Occipital lobe (tissue), 2 donors: ENCODE data around the gene CFAP97D2. TPM values are rescaled to one million over a fixed set of nuclear protein-coding genes. Genes with fewer than 3 reads are reported as not detected.
"Not testable (repeated sequence)": the region's sequence is repeated elsewhere in the genome, so short reads cannot be mapped to it uniquely, and the experiment has no call there.

Source experiments
- DNase-seq: peaks from one replicate; lab custom pipeline; 2025; lab: John Stamatoyannopoulos, UW
- total RNA-seq: library from RNA; depleted of rRNA; stranded (reverse); fragments of >200 nt; gene quantifications from one replicate; pipeline ENCODE4 v1.2.3, GENCODE V29; 2014

CFAP97D2 gene
- total RNA-seq, 1 donor from 2014 or later, result not detected

DNA sequence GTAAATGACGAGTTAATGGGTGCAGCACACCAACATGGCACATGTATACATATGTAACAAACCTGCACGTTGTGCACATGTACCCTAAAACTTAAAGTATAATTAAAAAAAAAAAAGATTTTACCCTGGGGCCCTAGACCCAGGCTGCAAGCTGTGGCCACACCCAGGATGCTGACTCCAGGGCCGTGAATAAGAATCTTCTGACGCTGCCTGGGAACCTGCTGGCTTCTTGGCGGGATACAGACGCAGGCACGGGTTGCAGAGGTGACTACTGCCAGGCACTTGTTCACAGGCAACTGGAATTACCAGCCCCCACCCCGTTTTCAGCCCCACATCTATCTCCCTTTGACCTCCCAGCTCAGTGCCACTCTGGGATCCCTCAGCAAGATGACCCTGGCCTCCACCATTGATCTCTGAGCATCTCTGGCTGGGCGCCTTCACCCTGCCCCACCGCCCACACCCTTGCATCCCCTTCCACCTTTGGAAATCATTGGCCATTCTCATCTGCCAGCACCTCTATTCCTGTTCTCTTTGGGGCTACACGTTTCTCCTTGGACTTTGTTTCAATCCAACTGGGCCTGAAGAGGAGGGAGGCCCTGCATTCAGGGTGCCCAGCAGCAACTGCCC, 21.1 kb upstream of the CFAP97D2 start:
- no peak for DNase-seq

DNA sequence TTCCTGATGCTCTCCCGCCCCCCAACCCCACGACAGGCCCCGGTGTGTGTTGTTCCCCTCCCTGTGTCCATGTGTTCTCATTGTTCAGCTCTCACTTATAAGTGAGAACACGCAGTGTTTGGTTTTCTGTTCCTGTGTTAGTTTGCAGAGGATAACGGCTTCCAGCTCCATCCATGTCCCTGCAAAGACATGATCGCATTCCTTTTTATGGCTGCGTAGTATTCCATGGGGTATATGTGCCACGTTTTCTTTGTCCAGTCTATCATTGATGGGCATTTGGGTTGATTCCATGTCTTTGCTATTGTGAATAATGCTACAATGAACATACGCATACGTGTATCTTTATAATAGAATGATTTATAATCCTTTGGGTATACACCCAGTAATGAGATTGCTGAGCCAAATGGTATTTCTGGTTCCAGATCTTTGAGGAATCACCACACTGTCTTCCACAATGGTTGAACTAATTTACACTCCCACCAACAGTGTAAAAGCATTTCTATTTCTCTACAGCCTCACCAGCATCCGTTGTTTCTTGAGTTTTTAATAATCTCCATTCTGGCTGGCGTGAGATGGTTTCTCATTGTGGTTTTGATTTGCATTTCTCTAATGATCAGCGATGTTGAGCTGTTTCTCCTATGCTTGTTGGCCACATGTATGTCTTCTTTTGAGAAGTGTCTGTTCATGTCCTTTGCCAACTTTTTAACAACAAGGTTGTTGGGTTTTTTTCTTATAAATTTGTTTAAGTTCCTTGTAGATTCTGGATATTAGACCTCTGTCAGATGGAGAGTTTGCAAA, 20.0 kb upstream of the CFAP97D2 start:
- not testable (repeated sequence) for DNase-seq

DNA sequence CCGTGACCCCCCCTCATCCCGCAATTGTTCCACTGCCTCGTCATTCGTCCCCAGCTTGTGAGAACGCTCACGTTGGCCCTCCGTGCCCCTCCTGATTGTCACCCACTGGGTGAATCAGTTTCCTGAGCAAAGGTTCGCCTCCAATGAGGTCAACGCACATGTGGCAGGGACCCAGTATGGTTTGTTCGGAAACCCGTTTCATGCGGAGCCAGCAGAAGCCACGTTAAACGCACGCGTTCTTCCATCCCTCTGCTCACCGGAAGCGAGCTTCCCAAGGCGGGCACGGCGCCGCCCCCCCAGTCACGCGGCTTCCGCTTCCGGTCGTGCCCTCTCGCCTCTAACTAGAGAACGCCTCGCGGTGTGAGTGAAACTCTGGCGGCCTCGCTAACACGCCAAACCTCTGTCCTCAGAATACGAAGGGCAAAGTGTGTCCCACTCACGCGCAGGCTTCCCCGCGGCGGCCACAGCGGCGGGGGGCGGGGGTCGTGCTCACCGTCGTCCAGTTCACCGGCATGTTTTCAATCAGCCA, 18.0 kb upstream of the CFAP97D2 start:
- no peak for DNase-seq

DNA sequence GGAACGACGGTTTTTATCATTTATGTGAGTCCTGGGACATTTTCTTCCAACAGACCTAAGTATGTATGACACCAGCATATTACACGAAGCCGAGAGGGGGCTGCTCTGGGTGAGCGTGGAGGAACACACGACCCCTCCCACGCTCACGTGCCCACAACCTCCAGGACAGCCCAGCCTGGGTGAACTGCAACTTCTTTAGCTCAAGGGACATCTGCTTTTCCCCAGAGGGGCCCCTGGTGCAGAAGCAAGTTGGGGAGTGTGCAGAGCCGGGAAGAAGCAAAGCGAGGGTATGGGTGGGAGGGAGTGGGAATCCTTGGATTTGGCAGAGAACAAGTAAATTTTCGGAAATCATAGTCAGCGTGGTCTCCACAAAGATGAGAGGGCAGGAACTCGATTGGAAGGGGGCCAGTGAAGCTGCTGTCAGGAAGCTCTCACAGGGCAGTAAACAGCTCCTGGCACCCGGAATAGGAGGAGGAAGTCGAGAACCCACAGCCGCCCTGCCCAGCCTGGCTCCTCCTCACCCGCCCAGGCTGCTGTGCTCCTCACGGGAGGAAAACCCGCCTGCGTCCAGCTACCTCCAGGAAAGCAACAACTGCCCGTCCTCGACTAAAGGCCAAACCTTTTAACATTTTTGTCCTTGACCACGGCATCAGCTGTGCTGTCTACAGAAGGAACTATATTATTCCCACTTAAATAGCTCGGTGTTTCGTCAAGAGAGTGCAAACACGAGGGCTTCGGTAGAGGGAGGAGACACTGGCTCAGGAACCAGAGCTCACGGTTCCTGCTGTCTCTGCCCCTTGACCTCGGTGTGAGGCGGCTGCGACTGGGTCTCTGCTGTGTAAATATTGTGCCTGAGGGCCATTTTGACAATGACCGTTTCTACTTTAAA, 17.2 kb upstream of the CFAP97D2 start:
- no peak for DNase-seq

DNA sequence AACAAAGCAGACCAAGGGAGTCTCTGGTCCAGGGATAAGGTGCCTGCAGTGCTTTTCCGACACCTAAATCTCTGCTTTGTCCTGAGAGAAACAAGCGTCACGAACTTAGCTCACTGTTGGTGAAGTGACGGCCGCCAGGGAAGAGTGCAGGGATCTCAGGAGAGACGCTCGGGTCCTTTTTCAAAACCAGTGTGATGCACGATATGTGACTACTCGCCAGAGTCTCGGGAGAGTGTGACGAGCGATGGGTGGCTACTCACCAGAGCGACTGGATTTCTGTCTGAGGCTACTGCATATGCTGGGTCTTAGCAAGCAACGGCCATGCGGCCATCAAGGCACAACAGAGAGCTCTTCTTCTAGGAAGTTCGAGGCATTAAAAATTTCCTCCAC, 16.5 kb upstream of the CFAP97D2 start:
- no peak for DNase-seq

DNA sequence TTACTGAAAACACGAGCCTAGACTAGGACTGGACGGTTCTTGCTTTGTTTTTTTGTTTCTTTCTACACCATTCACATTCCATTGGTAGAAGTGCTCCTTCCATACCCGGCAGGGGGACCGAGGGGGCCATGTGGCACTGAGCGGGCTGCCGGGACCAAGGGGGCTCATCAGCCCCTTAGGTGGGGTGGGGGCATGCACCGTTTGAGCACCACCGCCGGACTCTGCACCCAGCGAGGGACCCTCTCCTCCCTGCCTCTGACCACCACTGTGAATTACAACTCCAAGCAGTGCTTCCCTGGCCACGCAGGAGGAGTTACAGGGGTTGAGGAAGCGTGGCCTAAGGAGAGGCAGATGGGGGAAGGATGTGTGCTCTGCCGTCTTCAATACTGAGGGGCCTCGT, 15.0 kb upstream of the CFAP97D2 start:
- no peak for DNase-seq

DNA sequence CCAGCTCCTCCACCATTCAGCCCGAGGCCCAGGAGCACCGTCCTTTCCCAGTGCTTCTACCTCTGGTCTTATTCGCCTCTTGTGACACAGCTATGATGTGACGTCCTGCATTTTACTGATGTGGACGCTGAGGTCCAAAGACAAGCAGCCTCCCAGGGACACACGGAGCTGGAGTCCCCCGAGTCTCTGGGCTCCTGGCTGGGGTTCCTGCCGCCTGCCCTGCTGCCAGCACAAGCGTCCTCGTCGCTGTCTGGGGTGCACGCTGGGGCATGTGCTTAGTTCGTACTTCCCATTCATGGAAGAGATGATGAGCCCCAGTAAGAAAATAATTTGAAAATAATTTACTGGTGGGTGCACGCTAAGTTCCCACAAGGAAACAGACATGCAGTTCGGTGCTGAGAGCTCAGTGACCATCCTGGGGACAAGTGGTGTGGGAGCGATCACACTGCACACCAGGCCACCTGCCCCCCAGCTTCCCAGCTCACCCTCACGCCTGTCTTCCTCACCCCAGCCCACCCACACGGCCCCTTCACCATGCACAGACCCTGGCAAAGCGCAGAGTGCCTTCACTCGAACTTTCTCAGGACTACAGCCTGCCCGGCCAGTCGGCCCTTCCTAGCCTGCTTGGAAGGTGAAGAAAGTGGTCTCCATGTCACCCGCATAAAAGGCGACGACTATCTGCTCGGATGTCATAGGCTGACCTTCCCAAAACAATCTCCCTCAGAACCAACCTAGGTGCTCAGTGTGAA, 14.2 kb upstream of the CFAP97D2 start:
- DNase-seq, result no peak

DNA sequence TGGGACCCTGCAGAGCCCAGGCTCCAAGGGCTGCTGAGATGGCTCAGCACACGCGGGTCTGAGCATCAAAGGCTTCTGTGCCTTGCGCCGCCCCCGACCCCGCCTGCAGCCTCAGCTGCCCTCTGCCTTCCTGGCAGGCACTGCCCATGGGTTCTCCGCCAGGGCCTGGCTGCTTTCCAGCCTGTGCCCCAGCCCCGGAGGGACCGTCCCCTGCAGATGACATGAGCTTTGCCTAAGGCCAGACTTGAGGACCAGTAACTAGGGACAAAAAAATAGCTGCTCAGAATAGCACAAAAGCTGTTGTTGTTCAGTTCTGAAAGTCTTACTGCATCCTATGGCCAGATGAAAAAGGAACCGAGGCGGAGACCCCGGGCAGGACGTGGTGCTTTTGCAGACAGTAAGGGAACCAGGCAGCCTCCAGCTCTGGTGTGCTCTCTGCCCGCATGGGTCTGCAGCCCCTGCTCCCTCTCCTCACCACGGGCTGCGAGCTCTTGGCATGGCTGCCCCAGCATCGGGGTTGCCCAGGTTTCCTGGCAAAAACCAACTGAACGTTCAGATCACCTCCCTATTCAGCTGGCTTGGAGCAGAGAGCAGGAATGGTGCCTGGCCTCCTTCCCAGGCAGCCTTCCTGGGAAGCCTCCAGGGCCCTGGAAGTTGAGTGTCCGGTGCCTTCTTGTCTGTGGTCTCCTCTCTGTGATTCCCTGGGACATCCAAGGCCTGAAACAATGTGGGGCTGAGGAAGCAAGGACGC, 12.5 kb upstream of the CFAP97D2 start:
- DNase-seq, result peak; percentile 77

DNA sequence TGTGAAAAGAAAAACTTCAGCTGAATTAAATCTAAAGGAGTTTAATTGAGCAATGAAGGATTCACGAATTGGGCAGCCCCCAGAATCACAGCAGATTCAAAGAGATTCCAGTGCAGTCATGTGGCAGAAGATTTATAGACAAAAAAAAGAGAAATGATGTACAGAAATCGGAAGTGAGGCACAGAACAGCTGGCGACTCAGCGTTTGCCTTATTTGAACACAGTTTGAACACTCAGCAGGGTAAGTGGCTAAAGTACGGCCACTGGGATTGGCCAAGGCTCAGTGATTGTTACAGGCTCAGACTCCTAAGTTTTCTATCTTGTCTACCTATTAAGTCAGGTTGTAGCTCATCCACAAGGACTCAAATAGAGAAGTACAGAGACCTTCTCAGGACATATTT, 11.6 kb upstream of the CFAP97D2 start:
- no peak for DNase-seq

DNA sequence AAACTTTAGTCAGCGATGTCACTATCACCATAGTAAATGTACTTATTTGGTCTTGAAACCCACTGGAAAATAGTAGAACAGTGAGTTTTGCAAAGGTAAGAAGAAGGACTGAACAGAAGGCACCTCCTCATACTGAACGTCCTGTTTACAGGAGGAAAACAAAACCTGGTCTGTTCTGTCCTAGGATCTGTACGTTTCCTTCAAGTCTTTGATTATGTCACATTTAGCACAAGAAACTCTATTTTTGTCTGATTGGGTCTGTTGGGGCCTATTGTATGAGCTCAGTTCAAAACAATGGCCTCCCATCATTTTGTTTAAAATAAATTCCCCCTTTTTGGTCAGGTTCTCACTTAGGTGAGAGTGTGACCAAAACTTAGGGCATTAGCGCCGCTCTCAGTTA, 11.2 kb upstream of the CFAP97D2 start:
- DNase-seq, result no peak

DNA sequence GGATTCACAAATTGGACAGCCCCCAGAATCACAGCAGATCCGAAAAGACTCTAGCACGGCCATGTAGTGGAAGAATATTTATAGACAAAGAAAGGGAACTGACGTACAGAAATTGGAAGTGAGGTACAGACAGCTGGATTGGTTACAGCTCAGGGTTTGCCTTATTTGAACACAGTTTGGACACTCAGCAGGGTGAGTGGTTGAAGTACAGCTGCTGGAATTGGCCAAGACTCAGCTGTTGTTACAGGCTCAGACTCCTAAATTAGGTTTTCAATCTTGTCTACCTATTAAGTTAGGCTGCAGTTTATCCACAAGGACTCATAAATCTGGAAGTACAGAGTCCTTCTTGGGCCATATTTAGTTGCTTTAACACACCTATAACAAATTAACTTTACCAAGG, 5.8 kb upstream of the CFAP97D2 start:
- no peak for DNase-seq

DNA sequence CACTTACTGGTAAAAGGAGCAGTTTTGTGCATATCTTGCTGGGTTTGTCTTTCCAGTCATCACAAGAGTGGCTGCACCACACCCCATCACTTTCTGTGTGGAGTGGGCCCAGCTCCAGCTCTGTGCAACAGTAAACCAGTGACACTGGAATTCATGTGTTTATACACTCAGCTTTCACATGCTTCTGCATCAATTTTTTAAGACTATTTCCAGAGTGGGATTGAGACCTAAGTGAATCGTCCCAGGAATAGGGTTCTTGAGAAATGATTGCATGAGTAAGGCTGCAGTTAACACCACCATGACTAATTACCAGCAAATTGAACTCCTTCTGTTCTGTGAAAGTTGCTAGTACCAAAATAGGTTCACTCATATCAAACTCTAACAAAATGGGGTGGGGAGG, 5.3 kb upstream of the CFAP97D2 start:
- no peak for DNase-seq

DNA sequence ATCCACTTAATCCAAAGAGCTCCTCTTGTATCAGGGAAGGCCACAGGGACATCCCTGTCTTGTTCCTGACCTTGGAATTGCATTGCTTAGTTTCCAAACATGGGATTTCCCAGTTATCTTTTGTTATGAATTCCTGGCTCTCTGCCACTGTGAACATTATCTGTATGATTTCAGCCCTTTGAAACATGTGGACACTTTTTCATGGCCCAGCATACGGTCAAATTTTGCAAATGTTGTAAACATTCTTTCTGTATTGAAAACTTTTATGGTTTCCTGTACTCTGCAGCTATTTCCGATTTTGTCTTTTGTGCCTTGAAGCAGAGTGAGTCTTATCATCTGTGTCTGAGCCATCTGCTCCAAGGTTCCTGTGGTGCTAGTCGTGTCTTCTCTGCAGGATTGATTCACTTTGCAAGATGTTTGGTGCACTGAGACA, 4.5 kb upstream of the CFAP97D2 start:
- no peak for DNase-seq

DNA sequence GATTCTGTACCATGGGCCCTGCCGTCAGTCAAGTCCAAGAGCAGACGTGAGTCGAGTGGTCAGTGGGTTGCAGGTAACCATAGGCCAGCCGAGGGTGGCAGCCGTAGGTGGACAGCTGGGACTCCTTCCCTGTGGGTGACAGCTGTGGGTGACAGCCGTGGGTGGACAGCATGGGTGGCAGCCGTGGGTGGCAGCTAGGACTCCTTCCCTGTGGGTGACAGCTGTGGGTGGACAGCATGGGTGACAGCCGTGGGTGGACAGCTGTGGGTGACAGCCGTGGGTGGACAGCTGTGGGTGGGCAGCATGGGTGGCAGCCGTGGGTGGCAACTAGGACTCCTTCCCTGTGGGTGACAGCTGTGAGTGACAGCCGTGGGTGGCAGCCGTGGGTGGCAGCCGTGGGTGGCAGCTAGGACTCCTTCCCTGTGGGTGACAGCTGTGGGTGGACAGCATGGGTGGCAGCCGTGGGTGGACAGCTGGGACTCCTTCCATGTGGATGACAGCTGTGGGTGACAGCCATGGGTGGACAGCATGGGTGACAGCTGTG, 2.6 kb upstream of the CFAP97D2 start:
- DNase-seq, result not testable (repeated sequence)

DNA sequence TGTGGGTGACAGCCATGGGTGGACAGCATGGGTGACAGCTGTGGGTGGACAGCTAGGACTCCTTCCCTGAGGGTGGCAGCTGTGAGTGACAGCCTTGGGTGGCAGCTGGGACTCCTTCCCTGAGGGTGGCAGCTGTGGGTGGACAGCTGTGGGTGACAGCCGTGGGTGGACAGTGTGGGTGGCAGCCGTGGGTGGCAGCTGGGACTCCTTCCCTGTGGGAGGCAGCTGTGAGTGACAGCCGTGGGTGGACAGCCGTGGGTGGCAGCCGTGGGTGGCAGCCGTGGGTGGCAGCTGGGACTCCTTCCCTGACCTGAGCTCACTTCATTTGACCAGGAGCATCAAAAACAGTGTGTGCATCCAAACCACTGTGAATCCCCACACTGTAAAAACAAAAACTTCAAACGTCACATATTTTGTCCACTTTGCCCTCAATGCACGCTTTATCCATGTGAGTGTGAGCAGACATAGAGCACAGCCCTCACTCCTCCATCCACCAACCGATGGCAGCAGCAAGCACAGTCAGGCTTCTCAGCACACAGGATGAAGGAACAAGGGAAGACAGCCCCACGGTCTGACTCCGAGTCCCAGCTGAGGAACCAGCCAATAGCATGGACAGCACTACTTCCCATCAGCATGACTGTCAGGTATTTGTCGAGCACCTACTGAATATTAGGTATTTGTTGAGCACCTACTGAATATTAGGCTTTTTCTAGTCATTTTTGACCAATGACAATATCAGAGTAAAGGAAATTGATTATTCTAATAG, 1.6 kb upstream of the CFAP97D2 start:
- DNase-seq, result no peak

DNA sequence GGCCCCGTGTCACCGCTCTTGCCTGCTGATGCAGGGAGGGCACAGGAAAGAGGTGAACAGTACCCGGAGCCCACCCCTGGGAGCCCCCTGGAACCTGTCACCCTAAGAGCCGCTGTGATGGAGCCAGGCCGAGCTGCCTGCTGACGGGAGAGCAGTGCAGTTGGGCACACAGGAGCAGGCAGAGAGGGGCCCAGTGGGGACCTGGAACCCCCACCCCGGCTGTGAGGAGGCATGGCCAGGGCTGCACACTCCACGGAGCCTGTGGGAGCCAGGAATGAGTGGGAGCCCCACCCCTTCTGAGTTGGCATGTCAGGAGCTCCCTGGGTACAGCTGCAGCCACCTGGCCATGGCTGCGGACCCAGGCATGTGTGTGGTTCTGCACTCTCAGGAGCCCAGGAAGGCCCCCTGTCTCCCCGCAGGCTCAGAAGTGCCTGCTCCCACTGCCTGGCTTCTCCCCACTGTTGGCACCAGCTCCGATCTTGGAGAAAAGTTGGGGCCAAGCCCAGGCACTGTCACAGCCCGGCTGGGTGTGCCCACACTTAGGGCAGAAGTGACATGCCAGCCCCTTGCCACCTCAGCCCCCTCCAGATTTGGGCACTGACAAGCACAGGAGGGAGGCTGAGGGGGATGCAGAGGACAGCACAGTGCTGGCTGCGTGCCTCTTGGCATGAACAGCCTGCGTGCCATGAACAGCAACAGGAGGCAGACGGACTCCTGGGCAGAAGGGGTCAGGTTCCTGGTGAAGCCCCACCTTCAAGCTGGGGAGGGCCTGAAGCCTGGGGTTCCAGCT, 6.3 kb downstream of the CFAP97D2 start:
- DNase-seq, result no peak

DNA sequence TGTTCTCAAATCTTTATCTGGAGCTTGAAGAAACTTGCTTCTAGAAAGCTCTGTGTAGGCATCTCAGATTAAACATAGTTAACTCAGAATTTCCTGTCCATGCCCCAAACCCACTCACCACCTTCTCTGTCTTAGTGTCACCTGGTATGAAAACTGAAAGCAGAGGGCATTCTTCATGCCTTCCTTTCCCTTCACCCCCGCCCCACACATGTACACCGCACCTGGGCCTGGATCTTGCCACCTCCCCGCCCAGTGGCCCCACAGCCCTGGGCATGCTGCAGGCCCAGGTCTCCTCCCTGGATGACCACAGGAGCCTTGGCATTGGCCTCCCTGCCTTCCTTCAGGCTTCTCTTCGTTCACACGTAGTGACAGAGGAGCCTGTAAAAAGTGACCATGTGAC, 15.8 kb downstream of the CFAP97D2 start:
- no peak for DNase-seq

DNA sequence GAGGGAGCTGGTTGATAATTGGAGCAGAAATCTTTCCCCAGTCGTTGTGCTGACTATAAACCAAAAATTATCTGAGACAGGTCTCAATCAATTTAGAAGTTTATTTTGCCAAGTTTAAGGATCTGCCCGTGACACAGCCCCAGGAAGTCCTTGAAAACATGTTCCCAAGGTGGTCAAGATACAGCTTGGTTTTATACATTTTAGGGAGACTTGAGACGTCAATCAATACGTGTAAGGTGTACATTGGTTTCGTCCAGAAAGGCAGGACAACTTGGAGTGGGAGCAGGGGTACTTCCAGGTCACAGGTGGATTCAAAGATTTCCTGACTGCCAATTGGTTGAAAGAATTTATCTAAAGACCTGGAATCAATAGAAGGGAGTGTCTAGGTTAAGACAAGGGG, 17.6 kb downstream of the CFAP97D2 start:
- no peak for DNase-seq

DNA sequence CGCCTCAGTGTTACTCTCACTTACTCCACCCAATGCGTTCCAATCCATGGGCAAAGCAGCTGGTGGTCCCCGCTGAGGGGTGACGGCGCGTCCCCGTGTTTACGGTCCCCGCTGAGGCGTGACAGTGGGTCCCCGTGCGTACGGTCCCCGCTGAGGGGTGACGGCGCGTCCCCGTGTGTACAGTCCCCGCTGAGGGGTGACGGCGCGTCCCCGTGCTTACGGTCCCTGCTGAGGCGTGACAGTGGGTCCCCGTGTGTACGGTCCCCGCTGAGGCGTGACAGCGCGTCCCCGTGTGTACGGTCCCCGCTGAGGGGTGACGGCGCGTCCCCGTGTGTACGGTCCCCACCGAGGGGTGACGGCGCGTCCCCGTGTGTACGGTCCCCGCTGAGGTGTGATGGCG, 19.5 kb downstream of the CFAP97D2 start:
- no peak for DNase-seq
